ENCODE results near the gene TAC4. TPM values are rescaled to one million over a fixed set of nuclear protein-coding genes. Genes with fewer than 3 reads are reported as not detected.
A peak's percentile ranks its signal among the peaks of the same experiment; 100 is the strongest.

TAC4 gene
- total RNA-seq, 1 experiment from 2014 or later: not detected

DNA sequence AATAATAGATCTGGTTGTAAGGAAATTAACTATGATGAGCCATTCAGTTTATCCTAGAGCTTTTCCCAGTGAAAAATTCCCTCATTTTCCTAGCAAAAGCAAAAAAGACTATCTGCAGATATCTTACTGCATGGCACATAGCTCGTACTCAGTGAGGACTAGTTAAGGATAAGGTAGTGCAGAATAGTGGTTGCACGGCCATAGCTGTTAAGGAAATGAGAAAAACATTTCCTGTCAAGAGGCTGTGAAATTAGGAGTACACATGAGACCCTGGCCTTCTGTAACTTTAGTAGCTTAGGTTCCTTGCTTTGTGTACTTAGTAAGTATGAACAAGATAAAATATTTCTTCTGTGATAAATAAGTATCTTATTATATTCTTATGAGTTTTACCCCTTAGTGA, 49.1 kb downstream of the TAC4 start:
- peaks cover 8% of the 10 kb centered on the region; the same call in 1 of the 2 replicates for H4K20me1 ChIP-seq (ENCODE audit: insufficient read depth, low read depth, low read length)
- H3K4me2 ChIP-seq (ENCODE audit: low read depth, low read length, poor library complexity, severe bottlenecking): no peak overlapping the region
- H3K27me3 ChIP-seq (ENCODE audit: low read length): no peaks in the 10 kb centered on the region
- no peak overlapping the region for H3K27ac ChIP-seq (ENCODE audit: low read length)
- H3K36me3 ChIP-seq (ENCODE audit: insufficient read depth, low read length): peaks cover 57% of the 10 kb centered on the region
- no peaks in the 10 kb centered on the region for H3K9me2 ChIP-seq (replicated peaks; ENCODE audit: insufficient read depth, low read length)
- H3K4me1 ChIP-seq (ENCODE audit: low read length): no peaks in the 10 kb centered on the region
- H3K9ac ChIP-seq (ENCODE audit: low read length): no peak overlapping the region
- no peaks in the 10 kb centered on the region for H3K9me3 ChIP-seq (ENCODE audit: low read length)
- no peak for DNase-seq
- H3K79me2 ChIP-seq (ENCODE audit: low read length): peaks cover 84% of the 10 kb centered on the region
- no peak overlapping the region for H2AFZ ChIP-seq (ENCODE audit: low read length)
- no peak overlapping the region for H3K4me3 ChIP-seq (ENCODE audit: low read length)

DNA sequence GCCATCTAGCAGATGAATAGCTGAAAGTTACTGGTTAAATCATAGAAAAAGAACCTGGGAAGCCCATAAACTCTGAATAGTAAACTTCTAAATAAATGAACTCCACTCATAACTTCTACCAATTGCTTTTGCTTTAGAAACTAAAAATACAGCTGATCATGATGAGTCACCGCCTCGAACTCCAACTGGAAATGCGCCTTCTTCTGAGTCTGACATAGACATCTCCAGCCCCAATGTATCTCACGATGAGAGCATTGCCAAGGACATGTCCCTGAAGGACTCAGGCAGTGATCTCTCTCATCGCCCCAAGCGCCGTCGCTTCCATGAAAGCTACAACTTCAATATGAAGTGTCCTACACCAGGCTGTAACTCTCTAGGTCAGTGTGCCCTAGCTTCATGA, 49.7 kb downstream of the TAC4 start:
- no peak overlapping the region for H3K4me3 ChIP-seq (ENCODE audit: low read length)
- peaks cover 88% of the 10 kb centered on the region for H3K79me2 ChIP-seq (ENCODE audit: low read length)
- H3K9me2 ChIP-seq (replicated peaks; ENCODE audit: insufficient read depth, low read length): no peaks in the 10 kb centered on the region
- H3K9ac ChIP-seq (ENCODE audit: low read length): no peak overlapping the region
- no peaks in the 10 kb centered on the region for H3K27me3 ChIP-seq (ENCODE audit: low read length)
- no peak overlapping the region for H3K27ac ChIP-seq (ENCODE audit: low read length)
- DNase-seq: no peak
- H3K4me2 ChIP-seq (ENCODE audit: low read depth, low read length, poor library complexity, severe bottlenecking): no peak overlapping the region
- peaks cover 10% of the 10 kb centered on the region; the same call in 1 of the 2 replicates for H4K20me1 ChIP-seq (ENCODE audit: insufficient read depth, low read depth, low read length)
- no peak overlapping the region for H2AFZ ChIP-seq (ENCODE audit: low read length)
- peaks cover 60% of the 10 kb centered on the region for H3K36me3 ChIP-seq (ENCODE audit: insufficient read depth, low read length)
- H3K4me1 ChIP-seq (ENCODE audit: low read length): no peaks in the 10 kb centered on the region
- no peaks in the 10 kb centered on the region for H3K9me3 ChIP-seq (ENCODE audit: low read length)

DNA sequence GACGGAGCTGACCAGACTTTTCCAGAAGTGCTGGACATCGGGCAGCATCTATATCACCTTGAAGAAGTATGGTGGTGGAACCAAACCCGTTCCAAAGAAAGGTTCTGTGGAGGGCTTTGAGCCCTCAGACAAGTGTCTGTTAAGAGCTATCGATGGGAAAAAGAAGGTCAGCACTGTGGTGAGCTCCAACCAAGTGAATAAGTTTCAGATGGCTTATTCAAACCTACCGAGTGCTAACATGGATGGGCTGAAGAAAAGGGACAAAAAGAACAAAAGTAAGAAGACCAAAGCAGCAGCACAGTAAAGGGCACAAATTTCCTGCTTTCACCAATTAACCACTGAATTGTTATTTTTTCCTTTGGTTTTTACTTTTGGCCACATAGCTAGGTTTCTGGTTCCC, 52.5 kb downstream of the TAC4 start:
- DNase-seq: peak; percentile 25
- Histone ChIP-seq H3K27me3 (ENCODE audit: low read length) (no peaks in the 10 kb centered on the region), H3K9me3 (ENCODE audit: low read length) (no peaks in the 10 kb centered on the region), H3K9ac (ENCODE audit: low read length) (no peak overlapping the region), H3K4me3 (ENCODE audit: low read length) (no peak overlapping the region), H2AFZ (ENCODE audit: low read length) (no peak overlapping the region), H3K4me1 (ENCODE audit: low read length) (no peaks in the 10 kb centered on the region), H3K9me2 (replicated peaks; ENCODE audit: insufficient read depth, low read length) (no peaks in the 10 kb centered on the region), H3K4me2 (ENCODE audit: low read depth, low read length, poor library complexity, severe bottlenecking) (no peak overlapping the region), H3K27ac (ENCODE audit: low read length) (no peak overlapping the region), H3K36me3 (ENCODE audit: insufficient read depth, low read length) (peaks cover 66% of the 10 kb centered on the region), H3K79me2 (ENCODE audit: low read length) (peaks cover 90% of the 10 kb centered on the region), H4K20me1 (ENCODE audit: insufficient read depth, low read depth, low read length) (peaks cover 23% of the 10 kb centered on the region)

DNA sequence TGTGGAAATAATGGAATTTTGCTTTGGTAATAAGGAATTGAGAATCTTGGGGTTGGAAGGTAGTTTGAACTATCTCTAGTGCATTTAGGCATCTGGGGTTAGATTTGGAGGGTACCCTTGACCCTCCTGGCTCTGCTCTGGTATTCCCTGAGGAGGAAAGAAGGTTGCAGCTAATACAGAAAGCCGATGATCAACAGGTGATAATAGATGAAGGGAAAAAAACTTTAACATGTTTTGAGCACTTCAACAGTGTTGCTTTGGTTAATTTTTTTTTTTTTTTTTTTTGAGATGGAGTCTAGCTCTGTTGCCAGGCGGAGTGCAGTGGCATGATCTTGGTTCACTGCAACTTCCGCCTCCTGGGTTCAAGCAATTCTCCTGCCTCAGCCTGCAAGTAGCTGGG, 54.6 kb downstream of the TAC4 start:
- H2AFZ ChIP-seq (ENCODE audit: low read length): no peak overlapping the region
- H3K27me3 ChIP-seq (ENCODE audit: low read length): no peaks in the 10 kb centered on the region
- H3K79me2 ChIP-seq (ENCODE audit: low read length): peaks cover 84% of the 10 kb centered on the region
- peaks cover 35% of the 10 kb centered on the region for H4K20me1 ChIP-seq (ENCODE audit: insufficient read depth, low read depth, low read length)
- no peaks in the 10 kb centered on the region for H3K9me3 ChIP-seq (ENCODE audit: low read length)
- H3K27ac ChIP-seq (ENCODE audit: low read length): no peak overlapping the region
- no peaks in the 10 kb centered on the region; the same call in 1 of the 2 replicates for H3K9me2 ChIP-seq (replicated peaks; ENCODE audit: insufficient read depth, low read length)
- DNase-seq: no peak
- H3K4me1 ChIP-seq (ENCODE audit: low read length): peaks cover 9% of the 10 kb centered on the region
- H3K4me2 ChIP-seq (ENCODE audit: low read depth, low read length, poor library complexity, severe bottlenecking): no peak overlapping the region
- H3K9ac ChIP-seq (ENCODE audit: low read length): no peak overlapping the region
- no peak overlapping the region for H3K4me3 ChIP-seq (ENCODE audit: low read length)
- peaks cover 65% of the 10 kb centered on the region for H3K36me3 ChIP-seq (ENCODE audit: insufficient read depth, low read length)

DNA sequence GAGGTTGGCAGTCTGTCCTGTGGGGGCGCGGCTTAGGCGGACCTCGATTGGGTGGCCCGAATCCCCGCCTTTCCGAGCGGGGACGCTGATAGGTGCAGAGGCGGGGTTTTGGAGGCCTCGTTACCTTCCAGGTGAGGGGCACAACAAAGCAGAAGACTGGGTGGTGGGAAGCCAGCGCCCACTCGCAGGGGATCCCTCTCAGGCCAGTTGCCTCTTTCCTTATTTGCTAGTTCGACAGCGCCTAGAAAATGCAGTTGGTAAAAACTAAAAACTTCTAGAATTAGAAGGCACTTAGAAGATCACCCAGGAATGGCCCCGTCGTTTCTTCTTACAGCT, 58.7 kb downstream of the TAC4 start:
- Histone ChIP-seq H3K9me3 (ENCODE audit: low read length) (no peaks in the 10 kb centered on the region), H3K9me2 (replicated peaks; ENCODE audit: insufficient read depth, low read length) (peaks cover 4% of the 10 kb centered on the region), H3K36me3 (ENCODE audit: insufficient read depth, low read length) (peaks cover 37% of the 10 kb centered on the region; the same call in 1 of the 2 replicates), H3K27me3 (ENCODE audit: low read length) (no peaks in the 10 kb centered on the region), H3K4me3 (ENCODE audit: low read length) (peak overlapping the region; percentile 63), H3K27ac (ENCODE audit: low read length) (no peak overlapping the region), H3K79me2 (ENCODE audit: low read length) (peaks cover 50% of the 10 kb centered on the region), H3K4me2 (ENCODE audit: low read depth, low read length, poor library complexity, severe bottlenecking) (peak overlapping the region; percentile 61), H2AFZ (ENCODE audit: low read length) (no peak overlapping the region), H4K20me1 (ENCODE audit: insufficient read depth, low read depth, low read length) (peaks cover 35% of the 10 kb centered on the region), H3K9ac (ENCODE audit: low read length) (no peak overlapping the region), H3K4me1 (ENCODE audit: low read length) (peaks cover 22% of the 10 kb centered on the region)
- no peak for DNase-seq

DNA sequence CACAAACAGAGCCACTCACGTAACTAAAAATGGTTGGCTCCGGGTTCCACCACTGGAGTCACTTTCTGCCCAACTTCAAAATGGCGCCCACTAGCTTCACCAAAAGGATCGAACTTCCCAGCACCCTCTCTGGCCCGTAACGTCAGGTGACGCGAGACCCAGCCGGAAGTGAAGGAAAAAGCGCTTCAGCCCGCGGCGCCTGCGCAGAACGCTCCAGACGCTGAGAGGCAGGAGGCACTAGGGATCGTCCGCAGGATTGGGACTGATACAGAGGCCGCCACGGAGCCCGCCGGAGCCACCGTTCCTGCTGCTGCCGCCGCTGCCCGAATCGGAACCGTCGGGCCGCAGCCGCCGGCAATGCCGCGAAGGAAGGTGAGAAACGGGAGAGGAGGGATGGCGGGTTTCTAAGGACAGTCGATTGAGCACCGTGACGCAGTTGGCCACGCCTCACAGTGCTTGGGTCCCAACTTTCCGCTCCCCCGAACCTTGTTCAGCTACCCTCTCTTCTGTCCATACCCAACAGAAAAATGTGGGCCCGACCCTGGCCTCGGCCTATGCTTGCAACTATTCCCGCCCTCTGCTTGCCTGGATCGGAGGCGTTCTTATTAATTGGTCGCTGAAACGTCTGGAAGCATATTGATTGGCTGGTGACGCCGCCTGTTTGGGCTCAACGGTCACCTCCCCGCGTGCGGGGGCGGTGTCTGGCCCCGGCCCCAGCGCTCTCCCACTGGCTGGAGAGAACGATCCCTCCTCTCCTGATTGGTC, 59.2 kb downstream of the TAC4 start, which contains the start of gene KAT7:
KAT7 (plus strand) TSS at position 204 of the 765 bp plus-strand sequence; CDS start at position 358, 154 bp downstream.
- Histone ChIP-seq H3K79me2 (ENCODE audit: low read length) (peaks cover 44% of the 10 kb centered on the region), H3K4me1 (ENCODE audit: low read length) (peaks cover 22% of the 10 kb centered on the region), H2AFZ (ENCODE audit: low read length) (peak within 1 kb of the TSS; percentile 99), H3K27ac (ENCODE audit: low read length) (peak within 1 kb of the TSS; percentile 84), H3K9me3 (ENCODE audit: low read length) (no peaks in the 10 kb centered on the region), H3K9ac (ENCODE audit: low read length) (peak within 1 kb of the TSS; percentile 98), H4K20me1 (ENCODE audit: insufficient read depth, low read depth, low read length) (peaks cover 29% of the 10 kb centered on the region), H3K4me2 (ENCODE audit: low read depth, low read length, poor library complexity, severe bottlenecking) (peak within 1 kb of the TSS; percentile 90), H3K9me2 (replicated peaks; ENCODE audit: insufficient read depth, low read length) (peaks cover 4% of the 10 kb centered on the region), H3K4me3 (ENCODE audit: low read length) (peak within 1 kb of the TSS; percentile 93), H3K27me3 (ENCODE audit: low read length) (no peaks in the 10 kb centered on the region), H3K36me3 (ENCODE audit: insufficient read depth, low read length) (peaks cover 31% of the 10 kb centered on the region; the same call in 1 of the 2 replicates)
- peak; percentile 100 for DNase-seq

Other genes starting within 250 kb of the TAC4 start
- gene SPOP, start 170.0 kb downstream of the TAC4 start, total RNA-seq (2014; rRNA removed; shearing (Covaris generic); ENCODE audit: low replicate concordance): 49.0 and 63.5 TPM in 2 replicates
- 24.4 and 37.4 TPM in 2 replicates for gene SLC35B1, start 140.1 kb downstream of the TAC4 start, total RNA-seq (2014; rRNA removed; shearing (Covaris generic); ENCODE audit: low replicate concordance)
- gene FAM117A, start 83.9 kb downstream of the TAC4 start, total RNA-seq (2014; rRNA removed; shearing (Covaris generic); ENCODE audit: low replicate concordance): 0.52 TPM in 1 of 2 replicates, not detected in the other
- 14.2 and 45.8 TPM in 2 replicates for gene KAT7, start 59.4 kb downstream of the TAC4 start, total RNA-seq (2014; rRNA removed; shearing (Covaris generic); ENCODE audit: low replicate concordance)
- gene DLX4, start 121.1 kb upstream of the TAC4 start, total RNA-seq (2014; rRNA removed; shearing (Covaris generic); ENCODE audit: low replicate concordance): not detected in 2 replicates
- gene DLX3, start 147.2 kb upstream of the TAC4 start, total RNA-seq (2014; rRNA removed; shearing (Covaris generic); ENCODE audit: low replicate concordance): 0.22 TPM in 1 of 2 replicates, not detected in the other
- gene ITGA3, start 208.0 kb upstream of the TAC4 start, total RNA-seq (2014; rRNA removed; shearing (Covaris generic); ENCODE audit: low replicate concordance): 1.0 and 1.6 TPM in 2 replicates
- not detected in 2 replicates for gene PDK2, start 247.3 kb upstream of the TAC4 start, total RNA-seq (2014; rRNA removed; shearing (Covaris generic); ENCODE audit: low replicate concordance)